ENCODE data around the gene MPHOSPH6.
"Not testable (repeated sequence)": the region's sequence is repeated elsewhere in the genome, so short reads cannot be mapped to it uniquely, and the experiment has no call there.

MPHOSPH6 gene

GRCh38 chr16:82169861-82170845 is at the start of gene MPHOSPH6:
TSS of gene MPHOSPH6 (minus strand) at chr16:82170224. CDS start at chr16:82170175, 49 bp downstream.
- DNase-seq (ENCODE audit: low spot score) = peak; percentile 91

- DNase-seq (ENCODE audit: low spot score) = no peak
These were observed 49.3 kb upstream of the MPHOSPH6 start for GRCh38 chr16:82219298-82219697.

- DNase-seq (ENCODE audit: low spot score) = not testable (repeated sequence)
These were observed 39.3 kb upstream of the MPHOSPH6 start for GRCh38 chr16:82209314-82209713.

- no peak for DNase-seq (ENCODE audit: low spot score)
These were observed 33.2 kb upstream of the MPHOSPH6 start for GRCh38 chr16:82203198-82203597.

- no peak for DNase-seq (ENCODE audit: low spot score)
These were observed 31.9 kb upstream of the MPHOSPH6 start for GRCh38 chr16:82201926-82202325.

- no peak for DNase-seq (ENCODE audit: low spot score)
These were observed 31.3 kb upstream of the MPHOSPH6 start for GRCh38 chr16:82201351-82201750.

GRCh38 chr16:82199209-82199608 is 29.2 kb upstream of the MPHOSPH6 start:
- DNase-seq (ENCODE audit: low spot score) = no peak

- DNase-seq (ENCODE audit: low spot score) = no peak
These were observed 27.7 kb upstream of the MPHOSPH6 start for GRCh38 chr16:82197540-82198240.

- DNase-seq (ENCODE audit: low spot score) = no peak
These were observed 26.0 kb upstream of the MPHOSPH6 start for GRCh38 chr16:82195917-82196494.

- DNase-seq (ENCODE audit: low spot score) = no peak
These were observed 24.1 kb upstream of the MPHOSPH6 start for GRCh38 chr16:82194086-82194485.

GRCh38 chr16:82192665-82193064 is 22.6 kb upstream of the MPHOSPH6 start:
- no peak for DNase-seq (ENCODE audit: low spot score)

- DNase-seq (ENCODE audit: low spot score) = no peak
These were observed 20.4 kb upstream of the MPHOSPH6 start for GRCh38 chr16:82190386-82190785.

GRCh38 chr16:82187829-82188228 is 17.8 kb upstream of the MPHOSPH6 start:
- DNase-seq (ENCODE audit: low spot score) = no peak

- DNase-seq (ENCODE audit: low spot score) = no peak
These were observed 15.0 kb upstream of the MPHOSPH6 start for GRCh38 chr16:82185012-82185411.

- DNase-seq (ENCODE audit: low spot score) = no peak
These were observed 14.2 kb upstream of the MPHOSPH6 start for GRCh38 chr16:82184213-82184612.

- no peak for DNase-seq (ENCODE audit: low spot score)
These were observed 13.0 kb upstream of the MPHOSPH6 start for GRCh38 chr16:82183004-82183397.

GRCh38 chr16:82182266-82183003 is 12.4 kb upstream of the MPHOSPH6 start:
- DNase-seq (ENCODE audit: low spot score) = no peak

GRCh38 chr16:82181461-82182185 is 11.6 kb upstream of the MPHOSPH6 start:
- DNase-seq (ENCODE audit: low spot score) = no peak

- DNase-seq (ENCODE audit: low spot score) = no peak
These were observed 8.3 kb upstream of the MPHOSPH6 start for GRCh38 chr16:82178352-82178751.

GRCh38 chr16:82177555-82177954 is 7.5 kb upstream of the MPHOSPH6 start:
- DNase-seq (ENCODE audit: low spot score) = no peak

- DNase-seq (ENCODE audit: low spot score) = no peak
These were observed 6.2 kb upstream of the MPHOSPH6 start for GRCh38 chr16:82176204-82176603.

All from hematopoietic multipotent progenitor cell treated with erythropoietin and hydrocortisone succinate and interleukin-3 and kit ligand, for 15 days (in vitro differentiated cells).